ENCODE results near the gene YWHAQ.
"Not testable (repeated sequence)": the region's sequence is repeated elsewhere in the genome, so short reads cannot be mapped to it uniquely, and the experiment has no call there.

Gene YWHAQ

GRCh38 chr2:9584902-9585301 is 45.9 kb downstream of the YWHAQ start:
- H3K36me3 Mint-ChIP-seq (ENCODE audit: low read depth): peaks cover 43% of the 10 kb centered on the region
- H3K27ac Mint-ChIP-seq; H3K27me3 Mint-ChIP-seq (ENCODE audit: low read depth); DNase-seq (ENCODE audit: low spot score); H3K4me1 Mint-ChIP-seq (ENCODE audit: low read depth); H3K9me3 Mint-ChIP-seq; H3K4me3 Mint-ChIP-seq: not testable (repeated sequence)

GRCh38 chr2:9582624-9583023 is 48.2 kb downstream of the YWHAQ start:
- DNase-seq (ENCODE audit: low spot score): no peak
- Mint-ChIP-seq H3K27me3 (ENCODE audit: low read depth) (no peaks in the 10 kb centered on the region), H3K4me1 (ENCODE audit: low read depth) (no peaks in the 10 kb centered on the region), H3K9me3 (no peaks in the 10 kb centered on the region), H3K27ac (no peak overlapping the region), H3K36me3 (ENCODE audit: low read depth) (peaks cover 34% of the 10 kb centered on the region), H3K4me3 (no peak overlapping the region)

DNA sequence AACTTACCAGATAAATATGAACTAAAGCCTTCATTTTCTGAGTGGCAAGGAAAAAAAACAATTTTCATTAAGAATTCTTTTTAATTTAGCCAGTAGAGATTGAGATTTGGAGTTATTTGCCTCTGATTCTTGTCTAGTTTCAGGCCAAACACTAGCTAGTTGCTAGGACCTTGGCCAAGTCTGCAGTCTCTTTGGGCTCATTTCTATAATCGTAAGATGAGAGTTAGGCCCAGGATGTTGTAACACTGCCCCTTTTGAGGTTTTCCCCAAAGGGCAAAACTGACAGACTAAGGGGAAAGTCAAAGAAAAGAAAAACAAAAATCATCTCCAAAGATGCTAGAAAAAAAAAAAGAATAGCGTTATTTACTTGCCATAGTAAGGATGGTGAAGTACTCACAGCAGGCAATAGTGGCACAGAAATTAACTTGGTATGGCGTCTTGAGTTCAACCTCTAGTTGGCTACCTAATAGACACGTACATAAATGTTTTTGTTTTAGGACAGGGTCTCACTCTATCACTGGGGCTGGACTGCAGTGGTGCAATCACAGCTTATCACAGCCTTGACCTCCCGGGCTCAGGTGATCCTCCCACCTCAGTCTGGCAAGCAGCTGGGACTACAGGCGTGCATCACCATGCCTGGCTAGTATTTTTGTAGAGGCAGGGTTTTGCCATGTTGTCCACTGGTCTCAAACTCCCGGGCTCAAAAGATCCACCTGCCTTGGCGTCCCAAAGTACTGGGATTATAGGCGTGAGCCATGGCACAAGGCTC is 52.1 kb downstream of the YWHAQ start:
- DNase-seq (ENCODE audit: low spot score): no peak
- no peaks in the 10 kb centered on the region for H3K9me3 Mint-ChIP-seq
- no peak overlapping the region for H3K27ac Mint-ChIP-seq
- no peak overlapping the region for H3K4me3 Mint-ChIP-seq
- peaks cover 8% of the 10 kb centered on the region for H3K4me1 Mint-ChIP-seq (ENCODE audit: low read depth)
- no peaks in the 10 kb centered on the region for H3K27me3 Mint-ChIP-seq (ENCODE audit: low read depth)
- H3K36me3 Mint-ChIP-seq (ENCODE audit: low read depth): peaks cover 10% of the 10 kb centered on the region

DNA sequence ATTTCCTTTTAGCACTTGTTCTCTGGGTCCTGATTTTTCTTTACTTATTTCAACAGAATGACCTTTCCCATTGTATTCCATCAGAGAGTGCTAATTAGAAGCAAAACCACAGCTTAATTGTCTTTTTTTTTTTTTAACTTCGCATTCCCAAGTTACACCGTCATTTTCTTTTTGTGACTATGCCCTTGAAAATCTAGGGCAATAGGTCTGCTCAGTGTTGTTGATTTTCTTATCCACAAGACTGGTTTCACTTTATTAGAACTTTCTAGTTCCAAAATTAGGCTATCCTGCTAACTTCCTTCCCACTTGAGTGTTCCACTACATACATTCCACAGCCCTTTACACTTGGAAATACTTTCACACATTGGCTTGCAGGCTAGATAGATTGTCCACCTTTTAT is 56.5 kb downstream of the YWHAQ start:
- Mint-ChIP-seq H3K4me3 (no peak overlapping the region), H3K36me3 (ENCODE audit: low read depth) (peaks cover 2% of the 10 kb centered on the region), H3K27ac (no peak overlapping the region), H3K27me3 (ENCODE audit: low read depth) (no peaks in the 10 kb centered on the region), H3K4me1 (ENCODE audit: low read depth) (peaks cover 22% of the 10 kb centered on the region), H3K9me3 (no peaks in the 10 kb centered on the region)
- DNase-seq (ENCODE audit: low spot score): no peak

GRCh38 chr2:9573840-9574239 is 57.0 kb downstream of the YWHAQ start:
- H3K27ac Mint-ChIP-seq: no peak overlapping the region
- no peaks in the 10 kb centered on the region for H3K9me3 Mint-ChIP-seq
- peaks cover 2% of the 10 kb centered on the region for H3K36me3 Mint-ChIP-seq (ENCODE audit: low read depth)
- no peaks in the 10 kb centered on the region for H3K27me3 Mint-ChIP-seq (ENCODE audit: low read depth)
- H3K4me1 Mint-ChIP-seq (ENCODE audit: low read depth): peaks cover 22% of the 10 kb centered on the region
- no peak overlapping the region for H3K4me3 Mint-ChIP-seq
- DNase-seq (ENCODE audit: low spot score): no peak

- Mint-ChIP-seq H3K4me3 (no peak overlapping the region), H3K9me3 (no peaks in the 10 kb centered on the region), H3K27me3 (ENCODE audit: low read depth) (no peaks in the 10 kb centered on the region), H3K36me3 (ENCODE audit: low read depth) (peaks cover 2% of the 10 kb centered on the region), H3K4me1 (ENCODE audit: low read depth) (peaks cover 22% of the 10 kb centered on the region), H3K27ac (peak overlapping the region; percentile 17)
- no peak for DNase-seq (ENCODE audit: low spot score)
Observed at GRCh38 chr2:9573013-9573720, 57.6 kb downstream of the YWHAQ start.

- Mint-ChIP-seq H3K9me3 (no peaks in the 10 kb centered on the region), H3K36me3 (ENCODE audit: low read depth) (no peaks in the 10 kb centered on the region), H3K27ac (no peak overlapping the region), H3K27me3 (ENCODE audit: low read depth) (no peaks in the 10 kb centered on the region), H3K4me3 (no peak overlapping the region), H3K4me1 (ENCODE audit: low read depth) (peaks cover 22% of the 10 kb centered on the region)
- DNase-seq (ENCODE audit: low spot score): no peak
Observed at GRCh38 chr2:9570182-9571060, 60.4 kb downstream of the YWHAQ start.

DNA sequence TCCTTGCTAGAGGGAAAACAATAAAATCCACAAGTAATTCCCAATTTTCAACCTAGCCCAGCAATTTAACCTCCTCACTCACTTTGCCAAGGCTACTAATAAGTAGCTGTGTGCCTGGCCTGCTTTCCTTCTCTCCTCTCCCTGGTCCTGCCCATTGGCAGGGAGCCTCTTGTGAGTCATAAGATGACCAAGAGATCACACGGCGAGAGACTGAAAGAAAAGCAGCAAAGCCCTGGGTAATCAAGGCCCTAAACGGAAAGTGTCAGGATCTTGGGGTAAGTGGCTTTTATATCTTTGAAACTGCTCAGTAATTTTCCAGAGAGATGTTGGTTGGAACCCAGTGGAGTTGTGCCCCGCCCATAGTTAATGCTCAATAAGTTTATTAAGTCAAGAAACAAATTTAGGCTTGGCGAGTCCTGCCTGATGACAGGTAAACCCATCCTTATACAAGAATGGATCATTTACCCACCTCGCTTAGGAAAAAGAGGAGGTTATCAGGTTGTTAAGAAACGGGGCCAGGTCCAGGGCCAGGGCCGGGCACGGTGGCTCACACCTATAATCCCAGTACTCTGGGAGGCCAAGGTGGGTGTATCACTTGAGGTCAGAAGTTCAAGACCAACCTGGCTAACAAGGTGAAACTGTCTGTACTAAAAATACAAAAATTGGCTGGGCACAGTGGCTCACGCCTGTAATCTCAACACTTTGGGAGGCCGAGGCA is 65.2 kb downstream of the YWHAQ start:
- no peaks in the 10 kb centered on the region for H3K9me3 Mint-ChIP-seq
- no peak overlapping the region for H3K27ac Mint-ChIP-seq
- H3K4me1 Mint-ChIP-seq (ENCODE audit: low read depth): peaks cover under 1% of the 10 kb centered on the region
- H3K27me3 Mint-ChIP-seq (ENCODE audit: low read depth): no peaks in the 10 kb centered on the region
- no peak for DNase-seq (ENCODE audit: low spot score)
- peaks cover 3% of the 10 kb centered on the region for H3K36me3 Mint-ChIP-seq (ENCODE audit: low read depth)
- no peak overlapping the region for H3K4me3 Mint-ChIP-seq

DNA sequence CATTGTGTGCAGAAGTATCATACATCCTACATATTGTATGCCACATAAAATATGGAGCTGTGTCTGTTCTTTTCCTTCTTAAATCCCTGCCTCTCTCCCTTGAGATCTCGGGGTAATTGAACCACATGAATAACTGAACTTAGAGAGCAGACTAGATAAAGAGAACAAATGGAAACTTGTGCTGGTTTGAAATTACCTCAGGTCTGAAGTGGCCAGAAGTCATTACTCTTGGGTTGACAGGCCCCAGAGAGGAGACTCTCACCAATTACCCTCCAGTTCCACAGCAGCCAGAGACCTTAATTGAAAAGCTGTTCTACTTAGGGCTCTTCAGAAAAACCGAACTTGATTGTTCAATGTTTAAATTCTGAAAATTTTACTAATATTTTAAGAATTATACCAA is 70.2 kb downstream of the YWHAQ start:
- no peaks in the 10 kb centered on the region for H3K9me3 Mint-ChIP-seq
- no peak for DNase-seq (ENCODE audit: low spot score)
- no peak overlapping the region for H3K4me3 Mint-ChIP-seq
- H3K36me3 Mint-ChIP-seq (ENCODE audit: low read depth): peaks cover 12% of the 10 kb centered on the region
- H3K4me1 Mint-ChIP-seq (ENCODE audit: low read depth): peaks cover 11% of the 10 kb centered on the region
- peak overlapping the region; percentile 58 for H3K27ac Mint-ChIP-seq
- H3K27me3 Mint-ChIP-seq (ENCODE audit: low read depth): no peaks in the 10 kb centered on the region

GRCh38 chr2:9558948-9559381 is 71.8 kb downstream of the YWHAQ start:
- no peak for DNase-seq (ENCODE audit: low spot score)
- Mint-ChIP-seq H3K36me3 (ENCODE audit: low read depth) (peaks cover 14% of the 10 kb centered on the region), H3K27me3 (ENCODE audit: low read depth) (no peaks in the 10 kb centered on the region), H3K4me3 (no peak overlapping the region), H3K9me3 (no peaks in the 10 kb centered on the region), H3K4me1 (ENCODE audit: low read depth) (peaks cover 23% of the 10 kb centered on the region), H3K27ac (no peak overlapping the region)

GRCh38 chr2:9556121-9556743 is 74.6 kb downstream of the YWHAQ start:
- Mint-ChIP-seq H3K27me3 (ENCODE audit: low read depth) (no peaks in the 10 kb centered on the region), H3K4me3 (peak overlapping the region; percentile 97), H3K27ac (peak overlapping the region; percentile 97), H3K4me1 (ENCODE audit: low read depth) (peaks cover 38% of the 10 kb centered on the region), H3K36me3 (ENCODE audit: low read depth) (peaks cover 12% of the 10 kb centered on the region), H3K9me3 (no peaks in the 10 kb centered on the region)
- no peak for DNase-seq (ENCODE audit: low spot score)

DNA sequence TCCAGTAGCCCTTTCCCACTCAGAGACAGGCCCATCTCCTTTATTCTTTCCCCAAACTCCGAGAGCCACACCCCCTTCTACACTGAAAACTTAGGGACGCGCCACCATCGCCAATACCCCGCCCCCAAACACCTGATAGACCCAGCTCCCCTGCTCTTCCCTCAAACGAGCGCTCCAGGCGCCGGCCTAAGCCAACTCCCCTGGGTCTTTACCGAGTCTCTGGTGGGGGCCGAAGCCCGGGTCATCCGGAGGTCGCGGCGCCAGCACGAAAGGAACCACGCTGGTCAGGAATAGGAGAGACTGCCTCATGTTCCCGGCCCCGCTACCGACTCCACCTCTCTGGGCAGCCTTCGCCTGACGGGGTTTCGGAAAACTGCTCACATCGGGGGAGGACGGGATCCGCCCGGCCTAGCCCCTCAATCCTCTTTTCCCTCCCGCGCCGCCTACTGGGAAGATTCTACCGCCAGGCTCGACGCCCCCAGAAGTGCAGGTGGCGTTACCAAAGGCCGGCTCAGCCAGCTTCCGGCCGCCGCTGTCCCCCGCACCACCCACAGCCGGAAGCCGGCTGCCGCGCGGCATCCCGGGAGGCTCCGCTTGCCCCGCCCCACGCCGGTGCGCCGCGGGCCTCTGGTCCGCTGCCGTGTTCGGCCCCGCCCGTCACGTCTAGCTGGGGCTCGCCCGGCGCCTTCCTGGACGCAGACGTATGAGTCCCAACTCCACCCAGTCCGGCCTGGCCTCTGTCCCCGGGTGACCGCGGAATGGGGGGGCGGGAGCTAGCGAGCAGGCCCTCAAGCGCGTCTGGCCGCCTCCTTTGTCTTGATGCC is 75.3 kb downstream of the YWHAQ start, which contains the start of gene ADAM17:
Gene ADAM17 (minus strand): TSS at position 534 of the 824 bp plus-strand sequence. CDS start 225 bp downstream, at position 309.
- peak within 1 kb of the TSS; percentile 97 for H3K27ac Mint-ChIP-seq
- no peaks in the 10 kb centered on the region for H3K27me3 Mint-ChIP-seq (ENCODE audit: low read depth)
- H3K4me1 Mint-ChIP-seq (ENCODE audit: low read depth): peaks cover 41% of the 10 kb centered on the region
- H3K36me3 Mint-ChIP-seq (ENCODE audit: low read depth): peaks cover 11% of the 10 kb centered on the region
- H3K4me3 Mint-ChIP-seq: peak within 1 kb of the TSS; percentile 97
- H3K9me3 Mint-ChIP-seq: no peaks in the 10 kb centered on the region
- DNase-seq (ENCODE audit: low spot score): peak; percentile 95
